ENCODE measurements around the gene MGAT2.
"Not testable (repeated sequence)": the region's sequence is repeated elsewhere in the genome, so short reads cannot be mapped to it uniquely, and the experiment has no call there.

MGAT2 gene

DNA sequence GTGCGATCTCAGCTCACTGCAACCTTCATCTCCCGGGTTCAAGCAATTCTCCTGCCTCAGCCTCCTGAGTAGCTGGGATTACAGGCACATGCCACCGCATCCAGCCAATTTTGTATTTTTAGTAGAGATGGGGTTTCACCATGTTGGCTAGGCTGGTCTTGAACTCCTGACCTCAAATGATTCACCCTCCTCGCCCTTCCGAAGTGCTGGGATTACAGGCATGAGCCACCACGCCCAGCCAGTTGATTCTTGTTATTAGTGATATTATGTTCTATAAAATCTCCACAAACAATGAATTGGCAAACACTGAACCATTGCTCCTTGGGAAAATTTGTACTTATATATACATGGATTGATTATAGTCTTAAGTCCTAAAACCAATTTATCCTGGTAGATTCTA lies 36.9 kb downstream of the MGAT2 start:
- not testable (repeated sequence) for DNase-seq

DNA sequence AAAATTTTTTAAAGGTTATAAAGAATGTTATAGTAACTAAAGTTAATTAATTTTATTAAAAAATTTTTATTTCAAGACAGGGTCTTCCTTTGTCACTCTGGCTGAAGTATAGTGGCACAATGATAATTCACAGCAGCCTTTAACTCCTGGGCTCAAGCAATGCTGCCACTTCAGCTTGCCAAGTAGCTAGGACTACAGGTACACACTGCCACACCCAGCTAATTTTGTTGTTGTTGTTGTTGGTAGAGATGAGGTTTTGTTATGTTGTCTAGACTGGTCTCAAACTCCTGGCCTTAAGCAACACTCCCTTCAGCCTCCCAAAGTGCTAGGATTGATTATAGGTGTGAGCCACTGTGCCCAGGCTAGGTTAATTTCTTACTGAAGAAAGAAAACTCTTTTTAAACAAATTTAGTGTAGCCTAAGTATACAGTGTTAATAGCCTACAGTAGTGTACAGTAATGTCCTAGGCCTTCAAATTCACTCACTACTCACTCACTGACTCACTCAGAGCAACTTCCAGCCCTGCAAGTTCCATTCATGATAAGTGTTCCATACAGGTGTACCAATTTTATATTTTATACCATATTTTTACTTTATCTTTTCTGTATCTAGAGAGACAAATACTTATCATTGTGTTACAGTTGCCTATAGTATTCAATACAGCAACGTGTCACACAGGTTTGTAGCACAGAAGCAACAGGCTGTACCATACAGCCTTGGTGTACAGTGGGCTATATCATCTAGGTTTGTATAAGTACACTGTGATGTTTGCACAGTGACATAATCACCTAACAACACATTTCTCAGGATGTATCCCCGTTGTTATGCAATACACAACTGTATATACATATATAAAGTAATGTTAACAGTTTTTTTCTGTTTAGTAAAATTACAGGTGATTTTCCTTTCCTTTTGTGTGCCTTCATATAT lies 39.2 kb downstream of the MGAT2 start:
- DNase-seq = no peak

DNA sequence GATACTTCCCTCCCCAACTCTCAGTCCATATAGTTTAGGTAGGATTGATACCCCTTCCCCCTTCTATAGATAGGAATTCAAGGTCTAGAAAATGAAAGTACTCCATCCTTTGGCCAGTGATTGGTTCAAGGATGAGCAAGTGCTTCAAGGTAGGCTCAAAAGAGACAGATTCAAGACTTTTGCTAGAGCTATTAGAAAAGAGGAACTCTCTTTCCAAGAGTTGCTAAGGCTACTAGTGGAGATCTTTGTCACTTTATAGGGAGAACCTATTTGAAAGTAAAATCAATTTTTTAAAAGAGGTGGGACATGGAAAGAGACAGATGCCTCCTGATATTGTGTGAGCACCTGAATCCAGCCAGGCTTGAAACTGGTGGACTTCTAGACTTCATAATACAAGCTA lies 49.9 kb downstream of the MGAT2 start:
- no peak for DNase-seq
